Uterus (tissue), 2 donors: ENCODE measurements around the gene SYMPK.

ENCODE experiments used
- CTCF ChIP-seq, 4 experiments: fragments of 200-600 bp in 2 of 4; fragments of 450-650 bp in 2 of 4; sonication (generic) in 2 of 4; IDR thresholded peaks; one replicate each; pipeline ENCODE4 v1.5.1; 2016 to 2019; ENCODE audit warnings: antibody characterized with exemption in 4 of 4, mild to moderate bottlenecking in 2 of 4, moderate library complexity in 1 of 4
- POLR2A ChIP-seq, 2 donors: fragments of 450-650 bp; IDR thresholded peaks; one replicate each; pipeline ENCODE4 v1.6.1; 2016; ENCODE audit warnings: antibody characterized with exemption in 2 of 2, mild to moderate bottlenecking in 1 of 2, moderate library complexity in 1 of 2

DNA sequence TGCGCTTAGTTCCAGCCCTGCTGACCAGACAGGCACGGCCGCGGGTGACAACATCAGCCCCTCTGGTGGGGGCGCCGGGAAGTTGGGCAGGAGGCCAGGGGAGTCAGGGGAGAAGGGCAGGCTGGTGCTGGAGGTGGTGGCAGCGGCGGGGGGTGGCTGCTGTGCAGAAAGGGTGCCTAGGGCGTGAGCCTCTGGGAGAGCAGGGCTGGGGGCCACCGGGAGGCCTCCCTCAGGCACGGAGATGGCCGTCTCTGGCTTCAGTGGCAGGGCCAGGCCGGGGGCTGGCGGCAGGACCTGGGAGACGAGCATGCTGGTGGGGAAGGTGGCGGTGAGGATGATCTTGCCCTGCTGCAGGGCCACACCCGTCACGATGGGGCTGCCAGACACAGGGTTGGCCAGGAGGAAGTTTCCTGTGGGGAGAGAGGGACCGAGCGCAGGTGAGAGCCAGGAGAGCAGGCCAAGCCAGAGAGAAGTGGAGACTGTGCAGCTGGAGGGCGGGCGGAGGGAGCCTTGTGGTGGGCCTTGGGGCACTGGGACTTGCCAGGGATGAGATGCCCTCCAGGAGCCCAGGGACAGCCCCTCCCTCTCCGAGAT lies 97.1 kb downstream of the SYMPK start:
- no peak for TF ChIP-seq CTCF (IDR thresholded peaks at IDR 0.05)
- no peak for TF ChIP-seq POLR2A (IDR thresholded peaks at IDR 0.05)
